HEK293 (cell line): ENCODE measurements around the gene DCTN5.
"Not testable (repeated sequence)": the region's sequence is repeated elsewhere in the genome, so short reads cannot be mapped to it uniquely, and the experiment has no call there.

ENCODE experiments used
- ATF2 ChIP-seq: fragments of 450-650 bp; formaldehyde crosslinking; IDR thresholded peaks from 2 replicates; pipeline ENCODE4 v1.5.1; 2016; ENCODE audit warnings: missing biosample characterization, missing genetic modification characterization, low read depth
- CTCF ChIP-seq: fragments of 450-650 bp; formaldehyde crosslinking; IDR thresholded peaks from 2 replicates; pipeline ENCODE4 v1.5.1; 2016; ENCODE audit warnings: missing biosample characterization, missing genetic modification characterization
- FEZF1 ChIP-seq: fragments of 450-650 bp; formaldehyde crosslinking; IDR thresholded peaks from 2 replicates; pipeline ENCODE4 v1.5.1; 2016; ENCODE audit warnings: missing biosample characterization, missing genetic modification characterization
- GLI2 ChIP-seq: fragments of 450-650 bp; formaldehyde crosslinking; IDR thresholded peaks from 2 replicates; pipeline ENCODE4; 2017; ENCODE audit warnings: missing biosample characterization, missing genetic modification characterization, low read depth, borderline replicate concordance
- RBAK ChIP-seq: fragments of 450-650 bp; formaldehyde crosslinking; IDR thresholded peaks from 2 replicates; pipeline ENCODE4 v1.5.1; 2016; ENCODE audit warnings: missing biosample characterization, missing genetic modification characterization
- YY1 ChIP-seq: fragments of 450-650 bp; formaldehyde crosslinking; IDR thresholded peaks from 2 replicates; pipeline ENCODE4 v1.5.1; 2018; ENCODE audit warnings: missing biosample characterization, missing genetic modification characterization
- ZBTB10 ChIP-seq: fragments of 450-650 bp; formaldehyde crosslinking; IDR thresholded peaks from 2 replicates; pipeline ENCODE4 v1.5.1; 2016; ENCODE audit warnings: missing biosample characterization, missing genetic modification characterization
- ZBTB11 ChIP-seq: fragments of 450-650 bp; formaldehyde crosslinking; conservative IDR thresholded peaks from 2 replicates; pipeline ENCODE4 v1.5.1; 2016; ENCODE audit warnings: low read depth, missing biosample characterization, missing genetic modification characterization
- ZNF121 ChIP-seq: fragments of 450-650 bp; formaldehyde crosslinking; IDR thresholded peaks from 2 replicates; pipeline ENCODE4 v1.5.1; 2016; ENCODE audit warnings: missing biosample characterization, missing genetic modification characterization
- ZNF26 ChIP-seq: fragments of 450-650 bp; formaldehyde crosslinking; IDR thresholded peaks from 2 replicates; pipeline ENCODE4 v1.5.1; 2016; ENCODE audit warnings: missing biosample characterization, missing genetic modification characterization
- ZNF639 ChIP-seq: fragments of 450-650 bp; formaldehyde crosslinking; IDR thresholded peaks from 2 replicates; pipeline ENCODE4 v1.5.1; 2016; ENCODE audit warnings: missing biosample characterization, missing genetic modification characterization
- ZNF692 ChIP-seq: fragments of 450-650 bp; formaldehyde crosslinking; IDR thresholded peaks from 2 replicates; pipeline ENCODE4 v1.5.1; 2016; ENCODE audit warnings: missing biosample characterization, missing genetic modification characterization

GRCh38 chr16:23631874-23632273 is 9.4 kb upstream of the DCTN5 start:
- TF ChIP-seq ZNF692 (tag by site-specific recombination); ATF2 (tag by site-specific recombination); ZNF121; ZNF639 (tag by site-specific recombination); YY1 (tag by site-specific recombination); ZBTB10 (tag by site-specific recombination); ZNF26; CTCF; FEZF1 (tag by site-specific recombination); RBAK (tag by site-specific recombination); ZBTB11 (tag by site-specific recombination); GLI2 (tag by site-specific recombination): not testable (repeated sequence)
